GM12873 (cell line): Measurements from ENCODE around the gene MAPRE2.

Experiments used
- CTCF ChIP-seq: IDR thresholded peaks from 2 replicates; pipeline ENCODE4 v1.5.1; 2012; ENCODE audit warnings: low read depth, mild to moderate bottlenecking, moderate library complexity, low read length, control low read depth; ENCODE audit not compliant: insufficient read depth; ENCODE audit errors: missing control alignments

The MAPRE2 gene

GRCh38 chr18:35117372-35117771, 76.2 kb downstream of the MAPRE2 start:
- TF ChIP-seq CTCF, result no peak

DNA sequence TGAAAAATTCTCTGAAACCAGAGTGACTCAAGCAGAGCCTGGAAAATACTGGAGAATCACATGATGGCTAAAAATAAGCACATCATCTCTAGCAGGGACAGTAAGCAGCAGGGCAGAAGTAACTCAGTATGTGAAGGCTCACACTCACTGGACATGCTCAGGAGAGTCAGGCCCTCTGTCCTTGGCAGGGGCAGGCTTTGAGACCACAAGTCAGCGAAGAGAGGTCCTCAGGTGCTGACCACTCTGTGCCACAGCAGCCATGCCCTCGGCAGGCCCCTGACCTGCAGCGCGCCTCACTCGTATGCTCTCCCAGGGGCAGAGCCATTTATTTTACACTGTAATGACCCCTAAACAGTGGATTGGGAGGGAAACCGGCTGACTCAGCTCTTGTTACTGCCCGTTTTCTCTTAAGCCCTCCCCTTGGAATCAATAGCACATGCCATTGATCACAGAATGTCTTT, 76.8 kb downstream of the MAPRE2 start:
- no peak for TF ChIP-seq CTCF

DNA sequence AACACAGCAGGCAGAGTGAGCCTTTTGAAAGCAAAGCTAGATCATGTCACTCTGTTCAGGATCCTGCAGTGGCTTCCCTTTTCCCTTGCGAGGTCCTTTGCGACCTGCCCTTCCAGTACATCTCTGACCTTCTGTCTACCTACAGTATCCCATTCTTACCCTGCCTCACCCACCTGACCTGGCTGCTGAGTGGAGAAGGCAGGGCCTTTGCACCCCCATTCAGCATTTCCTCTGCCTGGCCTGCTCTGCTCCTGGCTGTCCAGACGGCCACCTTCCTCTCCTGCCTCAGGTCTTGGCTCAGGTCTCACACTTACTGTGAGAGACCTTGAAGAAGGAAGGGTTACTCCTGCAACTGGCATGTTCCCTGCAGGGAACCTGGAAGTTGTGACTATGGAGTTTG, 77.4 kb downstream of the MAPRE2 start:
- TF ChIP-seq CTCF, result no peak

GRCh38 chr18:35121038-35121437, 79.8 kb downstream of the MAPRE2 start:
- no peak for TF ChIP-seq CTCF

DNA sequence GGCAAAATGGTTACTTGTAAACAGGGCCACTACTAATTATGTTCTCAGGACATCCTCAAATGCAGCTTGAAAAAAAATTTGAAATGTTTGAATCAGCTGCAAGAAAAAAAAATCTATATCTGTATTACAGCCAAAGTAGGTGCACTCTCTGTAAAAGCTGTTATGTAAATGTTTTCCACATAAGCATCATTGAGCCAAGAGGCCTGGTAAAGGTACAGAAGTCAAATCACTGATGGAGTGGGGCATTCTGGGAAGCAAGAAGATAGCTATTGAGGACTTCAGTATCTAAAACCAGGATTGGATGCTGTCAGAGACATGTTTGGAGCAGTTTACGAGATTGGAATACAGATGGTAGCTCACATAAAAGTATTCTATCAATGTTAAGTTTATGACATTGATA, 80.3 kb downstream of the MAPRE2 start:
- TF ChIP-seq CTCF, result no peak

GRCh38 chr18:35122586-35123224, 81.5 kb downstream of the MAPRE2 start:
- peak; percentile 74 for TF ChIP-seq CTCF

DNA sequence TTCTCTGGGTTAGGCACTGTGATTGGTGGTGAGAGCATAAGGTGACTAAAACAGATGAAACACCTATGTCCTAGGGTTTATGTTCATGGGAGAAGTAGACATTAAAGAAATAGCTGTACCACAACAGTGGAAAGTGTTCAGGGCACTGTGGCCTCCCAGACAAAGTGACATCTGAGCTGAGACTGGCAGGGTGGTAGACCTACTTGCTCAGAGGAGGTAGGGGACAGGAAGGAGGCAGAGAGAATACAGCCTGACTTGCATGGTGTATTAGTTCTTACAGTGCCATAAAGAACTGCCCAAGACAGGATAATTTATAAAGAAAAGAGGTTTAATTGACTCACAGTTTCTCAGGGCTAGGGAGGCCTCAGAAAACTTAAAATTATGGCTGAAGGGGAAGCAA, 82.6 kb downstream of the MAPRE2 start:
- no peak for TF ChIP-seq CTCF
